Measurements from ENCODE around the gene LRBA. TPM values are rescaled to one million over a fixed set of nuclear protein-coding genes. Genes with fewer than 3 reads are reported as not detected.

LRBA gene
- total and polyA plus RNA-seq, 9 of the 15 experiments (the other 6 are each of a cell fraction or from before 2014, with no cell fraction given) = 24.2 to 88.7 (median 59.7) TPM

GRCh38 chr4:150310159-150310895, 704.8 kb downstream of the LRBA start:
- peaks cover 5% of the 10 kb centered on the region; the same call in 2 of the 3 replicates for H3K36me3 ChIP-seq (ENCODE audit: control insufficient read depth, insufficient read depth, low read length)
- POLR2A ChIA-PET = no interaction called here
- no peak overlapping the region for H2AFZ ChIP-seq (ENCODE audit: low read depth, low read length)
- DNase-seq (ENCODE audit: extremely low read depth in 1 of 4, low spot score in 3 of 4) = no peak
- no peaks in the 10 kb centered on the region for H3K79me2 ChIP-seq (ENCODE audit: control insufficient read depth, insufficient read depth, low read length)
- peaks cover 0 to 10% of the 10 kb centered on the region in 2 experiments; a peak in 3 of 5 replicates for H3K4me1 ChIP-seq (replicated peaks in 1 of 2; ENCODE audit: control insufficient read depth in 2 of 2, insufficient read depth in 2 of 2, low read length in 2 of 2)
- FAIRE-seq = no peak
- CTCF ChIA-PET (ENCODE audit: low intra/inter-chr PET ratio) = no interaction called here
- H3K27ac ChIP-seq (ENCODE audit: extremely low read depth, low read depth, low read length) = no peak overlapping the region
- H3K27me3 ChIP-seq (ENCODE audit: control insufficient read depth in 2 of 2, insufficient read depth in 2 of 2, low read length in 2 of 2) = no peaks in the 10 kb centered on the region
- in situ Hi-C loops (cut with MboI) (no loop called here), intact Hi-C loops (cut with micrococcal nuclease) (loop anchor here (10.0 kb wide), 1 partner anchor 704 kb away; the partner anchor contains the start of gene LRBA)
- no peak overlapping the region for H3K4me3 ChIP-seq
- no peak overlapping the region for H3K4me2 ChIP-seq (ENCODE audit: insufficient read depth, low read length)
- WGBS (ENCODE audit: insufficient coverage, low coverage, missing lambda C conversion rate) = 48% methylated on average over 4 of the region's 4 CpGs
- H3K9me1 ChIP-seq (ENCODE audit: control insufficient read depth, insufficient read depth, low read length) = no peaks in the 10 kb centered on the region
- BruUV-seq (replicated peaks) = no TSS peak
- no peaks in the 10 kb centered on the region for H3K9me3 ChIP-seq (replicated peaks; ENCODE audit: control insufficient read depth, insufficient read depth, low read depth, low read length)
- no peak for ATAC-seq
- no peaks in the 10 kb centered on the region for H4K20me1 ChIP-seq (replicated peaks; ENCODE audit: control insufficient read depth, insufficient read depth, low read length)
- H3K9ac ChIP-seq (ENCODE audit: insufficient read depth in 1 of 2, low read depth in 2 of 2, low read length in 2 of 2) = no peak overlapping the region
- TF ChIP-seq ATF3 (IDR thresholded peaks at IDR 0.05) (peak; percentile 63; the same call in 1 of the 2 replicates), ATF3 (CRISPR knock-in tag; conservative IDR thresholded peaks at IDR 0.05) (no peak), ZNF23 (CRISPR knock-in tag; IDR thresholded peaks at IDR 0.05) (no peak), GMEB1 (CRISPR knock-in tag; IDR thresholded peaks at IDR 0.05) (0 out of 2 replicates have a peak, but pooled peaks have one; percentile 28), CEBPB (tag; IDR thresholded peaks at IDR 0.05) (peak; percentile 73), NKRF (IDR thresholded peaks at IDR 0.05; ENCODE audit: borderline replicate concordance) (no peak), AFF1 (IDR thresholded peaks at IDR 0.05; ENCODE audit: low read depth in 1 of 2, partially characterized antibody in 2 of 2) (no peak), GTF2F1 (IDR thresholded peaks at IDR 0.05; ENCODE audit: low read depth, low read length) (no peak), ZNF449 (CRISPR knock-in tag; IDR thresholded peaks at IDR 0.05) (0 out of 2 replicates have a peak, but pooled peaks have one; percentile 18), CBFA2T3 (IDR thresholded peaks at IDR 0.05) (no peak)

Measured in K562 (cell line).